Neural cell (in vitro differentiated cells): ENCODE measurements around the gene EEF2K. TPM values are rescaled to one million over a fixed set of nuclear protein-coding genes. Genes with fewer than 3 reads are reported as not detected.

Experiments
- H2AFZ ChIP-seq: fragments of 200-600, 300-800 bp; sonication (generic), shearing (Covaris generic); 2 replicates; pipeline ENCODE4 v1.6.0; 2014; ENCODE audit warnings: low read depth, mild to moderate bottlenecking, antibody characterized with exemption, low read length, moderate library complexity
- H3F3A ChIP-seq: fragments of 200-600 bp; shearing (Covaris generic); 2 replicates; pipeline ENCODE4 v1.6.1; 2016; ENCODE audit warnings: mild to moderate bottlenecking, moderate library complexity, mixed read lengths, antibody characterized with exemption, low read length; ENCODE audit not compliant: insufficient read depth, poor library complexity, severe bottlenecking
- H3K27ac ChIP-seq: fragments of 200-600, 300-800 bp; sonication (generic), shearing (Covaris generic); 2 replicates; pipeline ENCODE4 v1.5.1; 2014; ENCODE audit warnings: mild to moderate bottlenecking, low read length, moderate library complexity
- H3K27me3 ChIP-seq: fragments of 300-800, 200-600 bp; sonication (generic), shearing (Covaris generic); 2 replicates; pipeline ENCODE4 v1.6.0; 2014; ENCODE audit warnings: mild to moderate bottlenecking, low read depth, low read length, moderate library complexity; ENCODE audit not compliant: insufficient read depth
- H3K36me3 ChIP-seq: fragments of 300-800, 200-600 bp; sonication (generic), shearing (Covaris generic); 2 replicates; pipeline ENCODE4 v1.5.1; 2014; ENCODE audit warnings: mild to moderate bottlenecking, antibody characterized with exemption, low read length, moderate library complexity; ENCODE audit not compliant: insufficient read depth
- H3K4me2 ChIP-seq: fragments of 300-800, 200-600 bp; sonication (generic), shearing (Covaris generic); 2 replicates; pipeline ENCODE4 v1.6.0; 2014; ENCODE audit warnings: mild to moderate bottlenecking, low read length
- H3K4me3 ChIP-seq: fragments of 300-800, 200-600 bp; sonication (generic), shearing (Covaris generic); 2 replicates; pipeline ENCODE4 v1.5.1; 2014; ENCODE audit warnings: mild to moderate bottlenecking, low read length, moderate library complexity
- H3K79me2 ChIP-seq: fragments of 200-600 bp; shearing (Covaris generic); replicated peaks from 2 replicates; pipeline ENCODE4 v1.6.0; 2014; ENCODE audit warnings: mild to moderate bottlenecking, low read length, moderate library complexity; ENCODE audit not compliant: insufficient read depth
- H3K9ac ChIP-seq: fragments of 300-800, 200-600 bp; sonication (generic), shearing (Covaris generic); 2 replicates; pipeline ENCODE4 v1.6.1; 2016; ENCODE audit warnings: mild to moderate bottlenecking, low read length, mixed read lengths
- H3K9me2 ChIP-seq: fragments of 200-600 bp; shearing (Covaris generic); 2 replicates; pipeline ENCODE4 v1.6.1; 2016; ENCODE audit warnings: mild to moderate bottlenecking, low read length, mixed read lengths; ENCODE audit not compliant: insufficient read depth
- H3K9me3 ChIP-seq: fragments of 200-600, 300-800 bp; sonication (generic), shearing (Covaris generic); 2 replicates; pipeline ENCODE4 v1.6.1; 2016; ENCODE audit warnings: mild to moderate bottlenecking, mixed run types, low read length, moderate library complexity, mixed read lengths
- H4K20me1 ChIP-seq: fragments of 200-600 bp; shearing (Covaris generic); 2 replicates; pipeline ENCODE4 v1.6.1; 2016; ENCODE audit warnings: mild to moderate bottlenecking, mixed run types; ENCODE audit not compliant: insufficient read depth
- EP300 ChIP-seq: fragments of 450-650 bp; conservative IDR thresholded peaks from 2 replicates; pipeline ENCODE4 v1.6.1; 2014; ENCODE audit warnings: antibody characterized with exemption, mild to moderate bottlenecking, moderate library complexity; ENCODE audit not compliant: poor library complexity, severe bottlenecking
- EZH2 ChIP-seq: fragments of 200-600, 300-800 bp; shearing (Covaris generic), sonication (generic); IDR thresholded peaks from 2 replicates; pipeline ENCODE4 v1.6.1; 2014; ENCODE audit warnings: antibody characterized with exemption, low read length, borderline replicate concordance, mild to moderate bottlenecking; ENCODE audit not compliant: insufficient read depth, poor library complexity, severe bottlenecking
- MXI1 ChIP-seq: fragments of 450-650 bp; conservative IDR thresholded peaks from 2 replicates; pipeline ENCODE4 v1.6.1; 2014; ENCODE audit warnings: antibody characterized with exemption, mild to moderate bottlenecking; ENCODE audit not compliant: poor library complexity, severe bottlenecking
- POLR2AphosphoS5 ChIP-seq: IDR thresholded peaks from 2 replicates; pipeline ENCODE4 v1.6.1; 2012
- RAD21 ChIP-seq: fragments of 450-650 bp; conservative IDR thresholded peaks from 2 replicates; pipeline ENCODE4 v1.6.1; 2014; ENCODE audit warnings: antibody characterized with exemption, mild to moderate bottlenecking, moderate library complexity
- SMC3 ChIP-seq: fragments of 450-650 bp; conservative IDR thresholded peaks from 2 replicates; pipeline ENCODE4 v1.6.1; 2014; ENCODE audit warnings: antibody characterized with exemption, mild to moderate bottlenecking, moderate library complexity; ENCODE audit not compliant: poor library complexity
- TAF1 ChIP-seq: IDR thresholded peaks from 2 replicates; pipeline ENCODE4 v1.6.1; 2012; ENCODE audit warnings: low read depth
- polyA plus RNA-seq: library from polyadenylated mRNA; depleted of rRNA; stranded (reverse); fragments of >200 nt; gene quantifications from 2 replicates; pipeline ENCODE4 v1.2.3, GENCODE V29; 2014
- TF ChIP-seq, protein P1 (sequence below): fragments of 450-650 bp; IDR thresholded peaks from 2 replicates; pipeline ENCODE4 v1.5.1; 2014; ENCODE audit warnings: antibody characterized with exemption, mild to moderate bottlenecking, moderate library complexity; ENCODE audit not compliant: poor library complexity, severe bottlenecking
- TF ChIP-seq, protein P2 (sequence below): IDR thresholded peaks from 2 replicates; pipeline ENCODE4 v1.6.1; 2012; ENCODE audit warnings: borderline replicate concordance

The EEF2K gene
- polyA plus RNA-seq, 1 donor from 2014 or later, result 7.2 TPM

- Histone ChIP-seq H3K4me2 (no peak overlapping the region), H3K36me3 (no peaks in the 10 kb centered on the region), H3K9me3 (no peaks in the 10 kb centered on the region), H3K27me3 (no peaks in the 10 kb centered on the region), H3K27ac (no peak overlapping the region), H3K9ac (no peak overlapping the region), H2AFZ (no peak overlapping the region), H3F3A (no peaks in the 10 kb centered on the region), H3K4me3 (no peak overlapping the region), H4K20me1 (no peaks in the 10 kb centered on the region), H3K79me2 (no peaks in the 10 kb centered on the region), H3K9me2 (no peaks in the 10 kb centered on the region)
- TF ChIP-seq RAD21 (no peak), TAF1 (no peak), SMC3 (no peak), EP300 (no peak), EZH2 (no peak), MXI1 (no peak), POLR2AphosphoS5 (no peak)
- TF ChIP-seq, protein P1, sequence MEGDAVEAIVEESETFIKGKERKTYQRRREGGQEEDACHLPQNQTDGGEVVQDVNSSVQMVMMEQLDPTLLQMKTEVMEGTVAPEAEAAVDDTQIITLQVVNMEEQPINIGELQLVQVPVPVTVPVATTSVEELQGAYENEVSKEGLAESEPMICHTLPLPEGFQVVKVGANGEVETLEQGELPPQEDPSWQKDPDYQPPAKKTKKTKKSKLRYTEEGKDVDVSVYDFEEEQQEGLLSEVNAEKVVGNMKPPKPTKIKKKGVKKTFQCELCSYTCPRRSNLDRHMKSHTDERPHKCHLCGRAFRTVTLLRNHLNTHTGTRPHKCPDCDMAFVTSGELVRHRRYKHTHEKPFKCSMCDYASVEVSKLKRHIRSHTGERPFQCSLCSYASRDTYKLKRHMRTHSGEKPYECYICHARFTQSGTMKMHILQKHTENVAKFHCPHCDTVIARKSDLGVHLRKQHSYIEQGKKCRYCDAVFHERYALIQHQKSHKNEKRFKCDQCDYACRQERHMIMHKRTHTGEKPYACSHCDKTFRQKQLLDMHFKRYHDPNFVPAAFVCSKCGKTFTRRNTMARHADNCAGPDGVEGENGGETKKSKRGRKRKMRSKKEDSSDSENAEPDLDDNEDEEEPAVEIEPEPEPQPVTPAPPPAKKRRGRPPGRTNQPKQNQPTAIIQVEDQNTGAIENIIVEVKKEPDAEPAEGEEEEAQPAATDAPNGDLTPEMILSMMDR, result no peak
- TF ChIP-seq, protein P2, sequence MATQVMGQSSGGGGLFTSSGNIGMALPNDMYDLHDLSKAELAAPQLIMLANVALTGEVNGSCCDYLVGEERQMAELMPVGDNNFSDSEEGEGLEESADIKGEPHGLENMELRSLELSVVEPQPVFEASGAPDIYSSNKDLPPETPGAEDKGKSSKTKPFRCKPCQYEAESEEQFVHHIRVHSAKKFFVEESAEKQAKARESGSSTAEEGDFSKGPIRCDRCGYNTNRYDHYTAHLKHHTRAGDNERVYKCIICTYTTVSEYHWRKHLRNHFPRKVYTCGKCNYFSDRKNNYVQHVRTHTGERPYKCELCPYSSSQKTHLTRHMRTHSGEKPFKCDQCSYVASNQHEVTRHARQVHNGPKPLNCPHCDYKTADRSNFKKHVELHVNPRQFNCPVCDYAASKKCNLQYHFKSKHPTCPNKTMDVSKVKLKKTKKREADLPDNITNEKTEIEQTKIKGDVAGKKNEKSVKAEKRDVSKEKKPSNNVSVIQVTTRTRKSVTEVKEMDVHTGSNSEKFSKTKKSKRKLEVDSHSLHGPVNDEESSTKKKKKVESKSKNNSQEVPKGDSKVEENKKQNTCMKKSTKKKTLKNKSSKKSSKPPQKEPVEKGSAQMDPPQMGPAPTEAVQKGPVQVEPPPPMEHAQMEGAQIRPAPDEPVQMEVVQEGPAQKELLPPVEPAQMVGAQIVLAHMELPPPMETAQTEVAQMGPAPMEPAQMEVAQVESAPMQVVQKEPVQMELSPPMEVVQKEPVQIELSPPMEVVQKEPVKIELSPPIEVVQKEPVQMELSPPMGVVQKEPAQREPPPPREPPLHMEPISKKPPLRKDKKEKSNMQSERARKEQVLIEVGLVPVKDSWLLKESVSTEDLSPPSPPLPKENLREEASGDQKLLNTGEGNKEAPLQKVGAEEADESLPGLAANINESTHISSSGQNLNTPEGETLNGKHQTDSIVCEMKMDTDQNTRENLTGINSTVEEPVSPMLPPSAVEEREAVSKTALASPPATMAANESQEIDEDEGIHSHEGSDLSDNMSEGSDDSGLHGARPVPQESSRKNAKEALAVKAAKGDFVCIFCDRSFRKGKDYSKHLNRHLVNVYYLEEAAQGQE, result no peak
Measured at GRCh38 chr16:22322021-22322471, 116.0 kb downstream of the EEF2K start.

DNA sequence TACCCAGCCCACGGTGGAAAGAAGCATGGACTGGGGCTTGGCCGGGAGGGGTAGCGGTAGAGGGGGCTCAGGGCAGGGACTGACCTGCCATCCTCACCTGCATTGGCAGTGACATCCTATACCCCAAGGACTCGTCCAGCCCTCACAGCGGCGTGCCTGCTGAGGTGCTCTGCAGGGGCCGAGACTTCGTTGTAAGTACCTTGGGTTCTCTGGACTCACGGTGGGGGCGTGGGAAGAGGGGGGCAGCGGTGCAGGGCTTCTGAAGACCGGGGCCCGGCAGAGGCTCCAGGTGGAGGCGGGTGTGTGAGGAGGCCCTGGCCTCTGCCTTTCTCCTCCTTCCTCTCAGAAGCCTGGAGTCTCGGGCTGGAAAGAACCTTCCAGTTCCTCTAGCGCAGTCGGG lies 116.7 kb downstream of the EEF2K start:
- no peak overlapping the region for H3K4me2 ChIP-seq
- no peak overlapping the region for H3K27ac ChIP-seq
- H2AFZ ChIP-seq, result no peak overlapping the region
- no peaks in the 10 kb centered on the region for H3F3A ChIP-seq
- H3K36me3 ChIP-seq, result no peaks in the 10 kb centered on the region
- H3K9me3 ChIP-seq, result no peaks in the 10 kb centered on the region
- no peaks in the 10 kb centered on the region for H4K20me1 ChIP-seq
- TF ChIP-seq, protein P1, result no peak
- no peaks in the 10 kb centered on the region for H3K79me2 ChIP-seq
- no peak overlapping the region for H3K4me3 ChIP-seq
- no peak overlapping the region for H3K9ac ChIP-seq
- no peaks in the 10 kb centered on the region for H3K27me3 ChIP-seq
- H3K9me2 ChIP-seq, result no peaks in the 10 kb centered on the region
